Activated CD8-positive, alpha-beta memory T cell treated with anti-CD3 and anti-CD28 coated beads, Interleukin-2, amount 10 ng/mL, durations not matched to agents 7 days and 5 days (primary cell): ENCODE measurements around the gene IRF4. TPM values are rescaled to one million over a fixed set of nuclear protein-coding genes. Genes with fewer than 3 reads are reported as not detected.

Experiments used
- ATAC-seq: fragments of 150-1000 bp; cut with Tn5 transposase; one replicate; pipeline ENCODE4 v1.10.0; 2021; ENCODE audit warnings: moderate library complexity
- CTCF ChIA-PET: fragments of 350-600 bp; sonication (Branson Sonifier 250); formaldehyde crosslinking; loops from one replicate; lab custom pipeline; 2021; ENCODE audit warnings: antibody characterized with exemption; lab: Charles Lee
- DNase-seq: peaks from one replicate; pipeline ENCODE4 v3.0.0-alpha.2; 2020
- H3K27ac Mint-ChIP-seq: one replicate; pipeline ENCODE4 v1.8.0; 2021; ENCODE audit warnings: mild to moderate bottlenecking, mixed read lengths
- H3K27me3 Mint-ChIP-seq: one replicate; pipeline ENCODE4 v1.8.0; 2021; ENCODE audit warnings: mixed read lengths
- H3K36me3 Mint-ChIP-seq: one replicate; pipeline ENCODE4 v1.8.0; 2021; ENCODE audit warnings: mild to moderate bottlenecking, mixed read lengths
- H3K4me1 Mint-ChIP-seq: one replicate; pipeline ENCODE4 v1.8.0; 2021; ENCODE audit warnings: mixed read lengths
- H3K4me3 Mint-ChIP-seq: one replicate; pipeline ENCODE4 v1.8.0; 2021; ENCODE audit warnings: mild to moderate bottlenecking, moderate library complexity, mixed read lengths
- H3K9me3 Mint-ChIP-seq: one replicate; pipeline ENCODE4 v1.8.0; 2022; ENCODE audit warnings: low read depth, mixed read lengths
- total RNA-seq, 2 experiments: library from RNA; stranded (reverse); gene quantifications; one replicate each; pipeline ENCODE4 v1.2.3, GENCODE V29; 2021

IRF4 gene
- total RNA-seq, 2 experiments from 2014 or later, result 184 to 254 TPM

DNA sequence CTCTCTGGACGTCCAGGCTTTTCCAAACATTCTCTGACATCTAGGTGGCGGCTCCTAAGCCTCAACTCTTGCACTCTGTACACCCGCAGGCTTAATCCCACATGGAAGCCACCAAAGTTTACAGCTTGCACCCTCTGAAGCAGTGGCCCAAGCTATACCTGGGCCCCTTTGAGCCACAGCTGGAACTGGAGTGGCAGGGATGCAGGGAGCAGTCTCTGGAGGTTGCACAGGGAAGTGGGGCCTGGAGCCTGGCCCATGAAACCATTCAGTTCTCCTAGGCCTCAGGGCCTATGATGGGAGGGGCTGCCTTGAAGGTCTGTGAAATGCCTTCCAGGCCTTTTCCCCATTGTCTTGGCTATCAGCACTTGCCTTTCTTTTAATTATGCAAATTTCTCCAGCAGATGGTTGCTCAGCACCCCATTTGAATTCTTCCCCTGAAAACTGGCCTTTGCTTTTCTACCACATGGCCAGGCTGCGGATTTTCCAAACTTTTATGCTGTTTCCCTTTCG is 64.9 kb downstream of the IRF4 start:
- Mint-ChIP-seq H3K36me3 (peaks cover 10% of the 10 kb centered on the region), H3K27ac (no peak overlapping the region), H3K4me1 (peaks cover 14% of the 10 kb centered on the region), H3K4me3 (no peak overlapping the region), H3K9me3 (peaks cover 9% of the 10 kb centered on the region), H3K27me3 (peaks cover 23% of the 10 kb centered on the region)
- ATAC-seq (no peak), DNase-seq (no peak)
- CTCF ChIA-PET, result no interaction called here

DNA sequence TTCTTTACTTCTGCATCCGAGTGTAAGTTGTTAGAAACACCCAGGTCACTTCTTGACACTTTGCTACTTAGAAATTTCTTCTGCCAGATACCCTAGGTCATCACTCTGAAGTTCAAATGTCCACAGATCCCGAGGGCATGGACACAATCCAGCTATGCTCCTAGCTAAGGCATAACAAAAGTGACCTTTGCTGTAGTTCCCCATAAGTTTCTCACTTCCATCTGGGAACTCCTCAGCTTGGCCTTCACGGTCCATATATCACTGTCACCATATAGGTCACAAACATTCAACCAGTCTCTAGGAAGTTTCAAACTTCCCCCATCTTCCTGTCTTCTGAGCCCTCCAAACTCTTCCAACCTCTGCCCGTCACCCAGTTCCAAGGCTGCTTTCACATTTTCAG is 65.3 kb downstream of the IRF4 start:
- Mint-ChIP-seq H3K4me3 (no peak overlapping the region), H3K36me3 (peaks cover 10% of the 10 kb centered on the region)

More for the DNA sequence above, 65.3 kb downstream of the IRF4 start:
- CTCF ChIA-PET, result no interaction called here
- peaks cover 16% of the 10 kb centered on the region for H3K4me1 Mint-ChIP-seq
- DNase-seq (no peak), ATAC-seq (no peak)
- H3K27me3 Mint-ChIP-seq, result peaks cover 23% of the 10 kb centered on the region
- H3K27ac Mint-ChIP-seq, result no peak overlapping the region
- peaks cover 9% of the 10 kb centered on the region for H3K9me3 Mint-ChIP-seq

Other genes starting within 250 kb of the IRF4 start
- 10 to 100 TPM; 38.1 to 47.8 TPM for gene DUSP22, start 99.3 kb upstream of the IRF4 start, total RNA-seq